H1 (cell line): Measurements from ENCODE around the gene ZBTB45. TPM values are rescaled to one million over a fixed set of nuclear protein-coding genes. Genes with fewer than 3 reads are reported as not detected.

Experiments
- CTCF ChIP-seq, 3 experiments: IDR thresholded peaks; 1 replicate in 2 of 3; 2 replicates in 1 of 3; pipeline versions ENCODE4 v1.5.1 to v1.6.1; 2011; ENCODE audit warnings: low read length in 3 of 3, mild to moderate bottlenecking in 3 of 3, inconsistent platforms in 2 of 3, low read depth in 1 of 3, moderate library complexity in 1 of 3; ENCODE audit not compliant: insufficient read depth in 1 of 3; ENCODE audit errors: control extremely low read depth in 1 of 3
- FOSL1 ChIP-seq: IDR thresholded peaks from 2 replicates; pipeline ENCODE4 v1.6.1; 2011; ENCODE audit warnings: mild to moderate bottlenecking, low read depth, low read length, moderate library complexity; ENCODE audit not compliant: insufficient read depth
- JUND ChIP-seq: IDR thresholded peaks from 2 replicates; pipeline ENCODE4 v1.6.1; 2011; ENCODE audit warnings: mild to moderate bottlenecking, improper control_type of control experiment, low read length
- SIRT6 ChIP-seq: IDR thresholded peaks from one replicate; pipeline ENCODE4 v1.7.1; 2012; ENCODE audit warnings: low read length, inconsistent platforms
- polyA plus RNA-seq, 7 experiments: library from polyadenylated mRNA; depleted of rRNA in 3 of 7; stranded (reverse) in 5 of 7; unstranded in 2 of 7; fragments of >200 nt in 5 of 7; fragments of 200-250 nt in 2 of 7; gene quantifications; 1 replicate in 5 of 7; 2 replicates in 1 of 7; 4 replicates in 1 of 7; pipeline versions ENCODE4 v1.2.1 to v1.2.3, GENCODE V29; 2011 to 2013; ENCODE audit warnings: missing spikeins in 2 of 7, mixed read lengths in 2 of 7
- total RNA-seq: library from RNA; stranded (reverse); fragmentation: NEBNext Ultra II Directional; extraction: Animal tissue kit (Norgen Biotek cat#: 25700); gene quantifications from 2 replicates; pipeline ENCODE4 v1.2.1, GENCODE V29; 2021

Gene ZBTB45
- total and polyA plus RNA-seq, 2 of the 8 experiments (the other 6 are each of a cell fraction or from before 2014, with no cell fraction given) = 16.9 to 17.2 TPM

- TF ChIP-seq CTCF (IDR thresholded peaks at IDR 0.05; ENCODE audit: control extremely low read depth in 1 of 3, insufficient read depth in 1 of 3, low read depth in 1 of 3, low read length in 3 of 3) = no peak
- no peak for TF ChIP-seq JUND
- no peak for TF ChIP-seq FOSL1
- TF ChIP-seq SIRT6 = no peak
- TF ChIP-seq, all 59 proteins: peak for 11
Observed at GRCh38 chr19:58558623-58559274, 39.1 kb upstream of the ZBTB45 start (continued).
